Neural cell (in vitro differentiated cells): Measurements from ENCODE around the gene CYB561D1. TPM values are rescaled to one million over a fixed set of nuclear protein-coding genes. Genes with fewer than 3 reads are reported as not detected.

ENCODE experiments used
- H2AFZ ChIP-seq: fragments of 200-600, 300-800 bp; sonication (generic), shearing (Covaris generic); 2 replicates; pipeline ENCODE4 v1.6.0; 2014; ENCODE audit warnings: low read depth, mild to moderate bottlenecking, antibody characterized with exemption, low read length, moderate library complexity
- H3F3A ChIP-seq: fragments of 200-600 bp; shearing (Covaris generic); 2 replicates; pipeline ENCODE4 v1.6.1; 2016; ENCODE audit warnings: mild to moderate bottlenecking, moderate library complexity, mixed read lengths, antibody characterized with exemption, low read length; ENCODE audit not compliant: insufficient read depth, poor library complexity, severe bottlenecking
- H3K27ac ChIP-seq: fragments of 200-600, 300-800 bp; sonication (generic), shearing (Covaris generic); 2 replicates; pipeline ENCODE4 v1.5.1; 2014; ENCODE audit warnings: mild to moderate bottlenecking, low read length, moderate library complexity
- H3K27me3 ChIP-seq: fragments of 300-800, 200-600 bp; sonication (generic), shearing (Covaris generic); 2 replicates; pipeline ENCODE4 v1.6.0; 2014; ENCODE audit warnings: mild to moderate bottlenecking, low read depth, low read length, moderate library complexity; ENCODE audit not compliant: insufficient read depth
- H3K36me3 ChIP-seq: fragments of 300-800, 200-600 bp; sonication (generic), shearing (Covaris generic); 2 replicates; pipeline ENCODE4 v1.5.1; 2014; ENCODE audit warnings: mild to moderate bottlenecking, antibody characterized with exemption, low read length, moderate library complexity; ENCODE audit not compliant: insufficient read depth
- H3K4me2 ChIP-seq: fragments of 300-800, 200-600 bp; sonication (generic), shearing (Covaris generic); 2 replicates; pipeline ENCODE4 v1.6.0; 2014; ENCODE audit warnings: mild to moderate bottlenecking, low read length
- H3K4me3 ChIP-seq: fragments of 300-800, 200-600 bp; sonication (generic), shearing (Covaris generic); 2 replicates; pipeline ENCODE4 v1.5.1; 2014; ENCODE audit warnings: mild to moderate bottlenecking, low read length, moderate library complexity
- H3K79me2 ChIP-seq: fragments of 200-600 bp; shearing (Covaris generic); replicated peaks from 2 replicates; pipeline ENCODE4 v1.6.0; 2014; ENCODE audit warnings: mild to moderate bottlenecking, low read length, moderate library complexity; ENCODE audit not compliant: insufficient read depth
- H3K9ac ChIP-seq: fragments of 300-800, 200-600 bp; sonication (generic), shearing (Covaris generic); 2 replicates; pipeline ENCODE4 v1.6.1; 2016; ENCODE audit warnings: mild to moderate bottlenecking, low read length, mixed read lengths
- H3K9me2 ChIP-seq: fragments of 200-600 bp; shearing (Covaris generic); 2 replicates; pipeline ENCODE4 v1.6.1; 2016; ENCODE audit warnings: mild to moderate bottlenecking, low read length, mixed read lengths; ENCODE audit not compliant: insufficient read depth
- H3K9me3 ChIP-seq: fragments of 200-600, 300-800 bp; sonication (generic), shearing (Covaris generic); 2 replicates; pipeline ENCODE4 v1.6.1; 2016; ENCODE audit warnings: mild to moderate bottlenecking, mixed run types, low read length, moderate library complexity, mixed read lengths
- H4K20me1 ChIP-seq: fragments of 200-600 bp; shearing (Covaris generic); 2 replicates; pipeline ENCODE4 v1.6.1; 2016; ENCODE audit warnings: mild to moderate bottlenecking, mixed run types; ENCODE audit not compliant: insufficient read depth
- CTCF ChIP-seq: fragments of 450-650 bp; IDR thresholded peaks from 2 replicates; pipeline ENCODE4 v1.5.1; 2014; ENCODE audit warnings: antibody characterized with exemption, mild to moderate bottlenecking, moderate library complexity; ENCODE audit not compliant: poor library complexity, severe bottlenecking
- EP300 ChIP-seq: fragments of 450-650 bp; conservative IDR thresholded peaks from 2 replicates; pipeline ENCODE4 v1.6.1; 2014; ENCODE audit warnings: antibody characterized with exemption, mild to moderate bottlenecking, moderate library complexity; ENCODE audit not compliant: poor library complexity, severe bottlenecking
- EZH2 ChIP-seq: fragments of 200-600, 300-800 bp; shearing (Covaris generic), sonication (generic); IDR thresholded peaks from 2 replicates; pipeline ENCODE4 v1.6.1; 2014; ENCODE audit warnings: antibody characterized with exemption, low read length, borderline replicate concordance, mild to moderate bottlenecking; ENCODE audit not compliant: insufficient read depth, poor library complexity, severe bottlenecking
- MXI1 ChIP-seq: fragments of 450-650 bp; conservative IDR thresholded peaks from 2 replicates; pipeline ENCODE4 v1.6.1; 2014; ENCODE audit warnings: antibody characterized with exemption, mild to moderate bottlenecking; ENCODE audit not compliant: poor library complexity, severe bottlenecking
- POLR2AphosphoS5 ChIP-seq: IDR thresholded peaks from 2 replicates; pipeline ENCODE4 v1.6.1; 2012
- RAD21 ChIP-seq: fragments of 450-650 bp; conservative IDR thresholded peaks from 2 replicates; pipeline ENCODE4 v1.6.1; 2014; ENCODE audit warnings: antibody characterized with exemption, mild to moderate bottlenecking, moderate library complexity
- REST ChIP-seq: IDR thresholded peaks from 2 replicates; pipeline ENCODE4 v1.6.1; 2012; ENCODE audit warnings: borderline replicate concordance
- SMC3 ChIP-seq: fragments of 450-650 bp; conservative IDR thresholded peaks from 2 replicates; pipeline ENCODE4 v1.6.1; 2014; ENCODE audit warnings: antibody characterized with exemption, mild to moderate bottlenecking, moderate library complexity; ENCODE audit not compliant: poor library complexity
- TAF1 ChIP-seq: IDR thresholded peaks from 2 replicates; pipeline ENCODE4 v1.6.1; 2012; ENCODE audit warnings: low read depth
- polyA plus RNA-seq: library from polyadenylated mRNA; depleted of rRNA; stranded (reverse); fragments of >200 nt; gene quantifications from 2 replicates; pipeline ENCODE4 v1.2.3, GENCODE V29; 2014

The CYB561D1 gene
- polyA plus RNA-seq, 1 donor from 2014 or later = 7.2 TPM

GRCh38 chr1:109499081-109499480 lies 5.2 kb downstream of the CYB561D1 start:
- H4K20me1 ChIP-seq = no peaks in the 10 kb centered on the region
- H3K9me3 ChIP-seq = no peaks in the 10 kb centered on the region
- H3K4me3 ChIP-seq = no peak overlapping the region
- H3K36me3 ChIP-seq = no peaks in the 10 kb centered on the region
- H2AFZ ChIP-seq = no peak overlapping the region
- no peaks in the 10 kb centered on the region for H3K27me3 ChIP-seq
- H3K9me2 ChIP-seq = no peaks in the 10 kb centered on the region
- H3K4me2 ChIP-seq = no peak overlapping the region
- H3K9ac ChIP-seq = no peak overlapping the region
- no peak overlapping the region for H3K27ac ChIP-seq
- no peaks in the 10 kb centered on the region for H3F3A ChIP-seq
- TF ChIP-seq REST (no peak), POLR2AphosphoS5 (no peak), CTCF (no peak), RAD21 (no peak), EP300 (no peak), SMC3 (no peak), MXI1 (no peak), EZH2 (no peak), TAF1 (no peak)
- no peaks in the 10 kb centered on the region for H3K79me2 ChIP-seq

- Histone ChIP-seq H3K4me3 (no peak overlapping the region), H2AFZ (no peak overlapping the region), H3K9me3 (no peaks in the 10 kb centered on the region), H3K4me2 (no peak overlapping the region), H3K36me3 (no peaks in the 10 kb centered on the region), H4K20me1 (no peaks in the 10 kb centered on the region), H3K27me3 (no peaks in the 10 kb centered on the region), H3K27ac (no peak overlapping the region), H3K9ac (no peak overlapping the region), H3K9me2 (no peaks in the 10 kb centered on the region), H3K79me2 (no peaks in the 10 kb centered on the region), H3F3A (no peaks in the 10 kb centered on the region)
- TF ChIP-seq REST (no peak), CTCF (no peak), SMC3 (no peak), TAF1 (no peak), RAD21 (no peak), POLR2AphosphoS5 (no peak), MXI1 (no peak), EZH2 (no peak), EP300 (no peak)
Observed at GRCh38 chr1:109499661-109500536, 6.0 kb downstream of the CYB561D1 start.
